Colonic mucosa (tissue), 4 donors: Measurements from ENCODE around the gene INPP5A. TPM values are rescaled to one million over a fixed set of nuclear protein-coding genes. Genes with fewer than 3 reads are reported as not detected.

Source experiments
- DNase-seq: peaks from one replicate; pipeline ENCODE4 v3.0.0-alpha.2; 2020
- H3K27ac ChIP-seq: fragments of 200-600 bp; one replicate; pipeline ENCODE4 v1.8.0; 2021
- H3K27me3 ChIP-seq: fragments of 200-600 bp; one replicate; pipeline ENCODE4 v1.8.0; 2021
- H3K36me3 ChIP-seq: fragments of 200-600 bp; one replicate; pipeline ENCODE4 v1.8.0; 2021
- H3K4me1 ChIP-seq: fragments of 200-600 bp; one replicate; pipeline ENCODE4 v1.8.0; 2021; ENCODE audit warnings: mild to moderate bottlenecking
- H3K4me3 ChIP-seq: fragments of 200-600 bp; one replicate; pipeline ENCODE4 v1.8.0; 2021
- H3K9ac ChIP-seq, 2 donors: one replicate each; pipeline ENCODE4 v1.7.0; 2013; ENCODE audit warnings: control low read depth in 2 of 2, low read depth in 2 of 2, low read length in 2 of 2
- H3K9me3 ChIP-seq: fragments of 200-600 bp; one replicate; pipeline ENCODE4 v1.8.0; 2021
- intact Hi-C: fragments of 100-400 bp; cut with DNase I; formaldehyde crosslinking; loops from one replicate; pipeline ENCODE4 v1.14.1; 2022
- total RNA-seq, 2 donors: library from RNA; stranded (reverse); fragmentation: NEBNext Ultra II Directional in 1 of 2; extraction: Animal tissue kit (Norgen Biotek cat#: 25700) in 1 of 2; gene quantifications; one replicate each; pipeline ENCODE4 v1.2.1, GENCODE V29; 2021
- TF ChIP-seq, protein P1 (sequence below): fragments of 200-600 bp; IDR thresholded peaks from one replicate; pipeline ENCODE4 v1.8.0; 2022; ENCODE audit warnings: antibody characterized with exemption, mild to moderate bottlenecking
- donor health status: healthy.
- donor health status: DM: no; HTN: no; CAD: no.
- donor health status: DM: no; HTN: no; CAD: no.

Gene INPP5A
- total RNA-seq, 2 donors from 2014 or later: 29.9 to 41.5 TPM

GRCh38 chr10:132827861-132828539 lies 290.4 kb downstream of the INPP5A start:
- Histone ChIP-seq H3K27ac (no peak overlapping the region), H3K36me3 (no peaks in the 10 kb centered on the region), H3K4me1 (no peaks in the 10 kb centered on the region), H3K9ac (no peak overlapping the region), H3K27me3 (no peaks in the 10 kb centered on the region), H3K4me3 (no peak overlapping the region), H3K9me3 (no peaks in the 10 kb centered on the region)
- TF ChIP-seq, protein P1, sequence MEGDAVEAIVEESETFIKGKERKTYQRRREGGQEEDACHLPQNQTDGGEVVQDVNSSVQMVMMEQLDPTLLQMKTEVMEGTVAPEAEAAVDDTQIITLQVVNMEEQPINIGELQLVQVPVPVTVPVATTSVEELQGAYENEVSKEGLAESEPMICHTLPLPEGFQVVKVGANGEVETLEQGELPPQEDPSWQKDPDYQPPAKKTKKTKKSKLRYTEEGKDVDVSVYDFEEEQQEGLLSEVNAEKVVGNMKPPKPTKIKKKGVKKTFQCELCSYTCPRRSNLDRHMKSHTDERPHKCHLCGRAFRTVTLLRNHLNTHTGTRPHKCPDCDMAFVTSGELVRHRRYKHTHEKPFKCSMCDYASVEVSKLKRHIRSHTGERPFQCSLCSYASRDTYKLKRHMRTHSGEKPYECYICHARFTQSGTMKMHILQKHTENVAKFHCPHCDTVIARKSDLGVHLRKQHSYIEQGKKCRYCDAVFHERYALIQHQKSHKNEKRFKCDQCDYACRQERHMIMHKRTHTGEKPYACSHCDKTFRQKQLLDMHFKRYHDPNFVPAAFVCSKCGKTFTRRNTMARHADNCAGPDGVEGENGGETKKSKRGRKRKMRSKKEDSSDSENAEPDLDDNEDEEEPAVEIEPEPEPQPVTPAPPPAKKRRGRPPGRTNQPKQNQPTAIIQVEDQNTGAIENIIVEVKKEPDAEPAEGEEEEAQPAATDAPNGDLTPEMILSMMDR: no peak
- no peak for DNase-seq
- intact Hi-C loops: no loop called here

- Histone ChIP-seq H3K4me1 (no peaks in the 10 kb centered on the region), H3K9ac (no peak overlapping the region), H3K4me3 (no peak overlapping the region), H3K27ac (no peak overlapping the region), H3K36me3 (no peaks in the 10 kb centered on the region), H3K27me3 (no peaks in the 10 kb centered on the region), H3K9me3 (no peaks in the 10 kb centered on the region)
- intact Hi-C loops: no loop called here
- no peak for DNase-seq
- TF ChIP-seq, protein P1: no peak
These were observed 291.1 kb downstream of the INPP5A start for GRCh38 chr10:132828681-132829080.

- Histone ChIP-seq H3K9me3 (no peaks in the 10 kb centered on the region), H3K4me3 (no peak overlapping the region), H3K9ac (no peak overlapping the region), H3K27me3 (no peaks in the 10 kb centered on the region), H3K36me3 (no peaks in the 10 kb centered on the region), H3K4me1 (no peaks in the 10 kb centered on the region), H3K27ac (no peak overlapping the region)
- intact Hi-C loops: no loop called here
- DNase-seq: no peak
- TF ChIP-seq, protein P1: no peak
These were observed 291.8 kb downstream of the INPP5A start for GRCh38 chr10:132829403-132829802.

DNA sequence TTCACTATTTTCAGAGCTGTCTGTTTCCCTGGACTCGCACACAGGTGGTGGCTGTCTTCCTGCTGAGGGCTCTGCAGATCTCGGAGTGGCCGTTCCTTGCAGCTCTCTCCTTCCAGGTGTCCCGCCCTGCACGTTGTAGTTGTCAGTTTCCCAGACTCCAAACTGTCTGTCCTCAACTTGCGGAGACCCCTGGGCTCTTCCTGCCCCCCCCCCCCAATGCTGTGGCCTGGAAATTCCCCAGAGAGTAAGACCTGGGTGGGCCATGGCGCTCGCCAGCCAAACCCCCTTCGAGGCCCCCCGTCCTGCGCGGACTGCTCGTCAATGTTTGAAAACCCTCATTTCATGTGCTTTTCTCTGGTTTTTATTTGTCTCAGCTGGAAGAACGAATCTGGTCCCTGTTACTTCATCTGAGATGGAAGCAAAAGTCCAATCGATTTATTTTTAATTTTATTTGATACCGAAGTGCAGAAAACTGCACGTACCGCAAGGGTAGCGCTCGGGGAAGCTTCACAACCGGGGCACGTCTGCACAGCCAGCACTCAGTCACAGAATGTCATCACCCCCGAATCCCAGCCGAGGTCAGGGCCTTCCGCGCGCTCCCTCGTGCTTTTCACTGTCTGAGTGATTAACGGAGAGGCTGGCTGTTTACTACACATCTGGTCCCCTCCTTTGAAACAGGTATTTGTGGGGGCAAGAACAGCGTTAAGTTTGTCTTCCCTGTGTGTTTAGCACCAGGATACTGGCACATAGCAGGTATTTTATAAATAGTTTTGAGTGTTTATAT lies 294.8 kb downstream of the INPP5A start:
- Histone ChIP-seq H3K4me3 (no peak overlapping the region), H3K4me1 (no peaks in the 10 kb centered on the region), H3K9me3 (no peaks in the 10 kb centered on the region), H3K27ac (no peak overlapping the region), H3K27me3 (peaks cover 10% of the 10 kb centered on the region), H3K36me3 (no peaks in the 10 kb centered on the region), H3K9ac (no peak overlapping the region)
- intact Hi-C loops: no loop called here
- DNase-seq: no peak
- TF ChIP-seq, protein P1: no peak

Other genes with a start within 250 kb of the INPP5A start
- gene STK32C, start 229.8 kb upstream of the INPP5A start, total RNA-seq: 10 to 100 TPM in 1 of 2 donors, 1 to 10 TPM in 1; 9.2 to 14.5 TPM
- 1 to 10 TPM; 5.8 to 6.1 TPM for gene LRRC27, start 205.6 kb upstream of the INPP5A start, total RNA-seq
- gene PWWP2B, start 140.6 kb upstream of the INPP5A start, total RNA-seq: 10 to 100 TPM; 33.8 to 61.0 TPM
- not detected for gene NKX6-2, start 248.4 kb downstream of the INPP5A start, total RNA-seq